K562 (cell line): ENCODE measurements around the gene OR2A14. TPM values are rescaled to one million over a fixed set of nuclear protein-coding genes. Genes with fewer than 3 reads are reported as not detected.
"Not testable (repeated sequence)": the region's sequence is repeated elsewhere in the genome, so short reads cannot be mapped to it uniquely, and the experiment has no call there.

Source experiments
- ATAC-seq: fragments of 200-7000 bp; cut with Tn5 transposase; 3 replicates; pipeline ENCODE4 v1.9.1; 2020; ENCODE audit warnings: moderate library complexity
- BruUV-seq: library from RNA; stranded (reverse); fragments of 400-500 nt; replicated peaks from 2 replicates; lab custom pipeline; 2021; lab: Mats Ljungman, UMichigan
- CTCF ChIA-PET: fragments of 300-600 bp; formaldehyde crosslinking; extraction: SDS; loops from one replicate; lab custom pipeline; 2021; ENCODE audit warnings: low intra/inter-chr PET ratio; lab: Yijun Ruan, JAX
- POLR2A ChIA-PET: fragments of 300-600, 350-650 bp; sonication (Branson Sonifier 250); formaldehyde crosslinking; extraction: SDS; loops from one replicate; lab custom pipeline; 2021; ENCODE audit warnings: antibody characterized with exemption, inconsistent platforms; lab: Yijun Ruan, JAX
- DNase-seq, 4 experiments: peaks; one replicate each; pipeline versions ENCODE4 v3.0.0 to v3.0.0-alpha.2; 2011 to 2018; ENCODE audit warnings: low spot score in 3 of 4, mixed read lengths in 3 of 4; ENCODE audit errors: extremely low read depth in 1 of 4
- FAIRE-seq: peaks from 2 replicates; lab custom pipeline; 2011; peaks lifted over from hg19 to GRCh38; lab: Jason Lieb, UNC
- H2AFZ ChIP-seq: 2 replicates; pipeline ENCODE4 v1.6.0; 2011; ENCODE audit warnings: low read depth, low read length, control low read depth, inconsistent platforms
- H3K27ac ChIP-seq: fragments of 200-600 bp; 3 replicates; pipeline ENCODE4 v1.8.0; 2011; ENCODE audit warnings: low read depth, mild to moderate bottlenecking, control low read depth, inconsistent platforms, low read length, moderate library complexity, mixed read lengths; ENCODE audit errors: extremely low read depth
- H3K27me3 ChIP-seq, 2 experiments: fragments of 300-600 bp in 1 of 2; 2 replicates in 1 of 2; 3 replicates in 1 of 2; pipeline versions ENCODE4 v1.6.0 to v1.8.0; 2011; ENCODE audit warnings: inconsistent platforms in 2 of 2, low read length in 2 of 2, mild to moderate bottlenecking in 1 of 2, mixed read lengths in 1 of 2, moderate library complexity in 1 of 2; ENCODE audit not compliant: control insufficient read depth in 2 of 2, insufficient read depth in 2 of 2
- H3K36me3 ChIP-seq: fragments of 300-600 bp; 3 replicates; pipeline ENCODE4 v1.8.0; 2011; ENCODE audit warnings: mild to moderate bottlenecking, low read length, inconsistent platforms; ENCODE audit not compliant: control insufficient read depth, insufficient read depth
- H3K4me1 ChIP-seq, 2 experiments: fragments of 200-600 bp in 1 of 2; replicated peaks in 1 of 2; 2 replicates in 1 of 2; 3 replicates in 1 of 2; pipeline versions ENCODE4 v1.5.1 to v1.8.0; 2011; ENCODE audit warnings: inconsistent platforms in 2 of 2, low read length in 2 of 2, mild to moderate bottlenecking in 1 of 2, mixed read lengths in 1 of 2, moderate library complexity in 1 of 2; ENCODE audit not compliant: control insufficient read depth in 2 of 2, insufficient read depth in 2 of 2
- H3K4me2 ChIP-seq: 2 replicates; pipeline ENCODE4 v1.6.1; 2011; ENCODE audit warnings: low read length, control low read depth, inconsistent platforms, mixed read lengths; ENCODE audit not compliant: insufficient read depth
- H3K4me3 ChIP-seq: fragments of 200-600 bp; sonication (generic), shearing (Covaris generic); 2 replicates; pipeline ENCODE4 v1.5.1; 2016; ENCODE audit warnings: control low read depth, inconsistent platforms
- H3K79me2 ChIP-seq: fragments of 200-600 bp; 3 replicates; pipeline ENCODE4 v1.8.0; 2011; ENCODE audit warnings: low read length, inconsistent platforms; ENCODE audit not compliant: control insufficient read depth, insufficient read depth
- H3K9ac ChIP-seq, 2 experiments: 2 replicates each; pipeline versions ENCODE4 v1.6.0 to v1.6.1; 2011; ENCODE audit warnings: low read depth in 2 of 2, low read length in 2 of 2, control low read depth in 1 of 2, inconsistent platforms in 1 of 2, mild to moderate bottlenecking in 1 of 2, mixed read lengths in 1 of 2; ENCODE audit not compliant: insufficient read depth in 1 of 2
- H3K9me1 ChIP-seq: one replicate; pipeline ENCODE4 v1.6.0; 2011; ENCODE audit warnings: inconsistent platforms, mild to moderate bottlenecking, low read length, moderate library complexity; ENCODE audit not compliant: control insufficient read depth, insufficient read depth
- H3K9me3 ChIP-seq: replicated peaks from 2 replicates; pipeline ENCODE4 v1.5.1; 2011; ENCODE audit warnings: low read depth, low read length, inconsistent platforms; ENCODE audit not compliant: control insufficient read depth, insufficient read depth
- H4K20me1 ChIP-seq: replicated peaks from 2 replicates; pipeline ENCODE4 v1.6.1; 2011; ENCODE audit warnings: low read length, inconsistent platforms, mixed read lengths; ENCODE audit not compliant: control insufficient read depth, insufficient read depth
- DEAF1 ChIP-seq: fragments of 450-650 bp; formaldehyde crosslinking; IDR thresholded peaks from 2 replicates; pipeline ENCODE4 v1.4.0; 2020; ENCODE audit warnings: mild to moderate bottlenecking, moderate library complexity
- RAD21 ChIP-seq, 2 experiments: fragments of 250-450 bp in 1 of 2; fragments of 450-650 bp in 1 of 2; sonication (Bioruptor Pico) in 1 of 2; formaldehyde crosslinking in 1 of 2; IDR thresholded peaks in 1 of 2; conservative IDR thresholded peaks in 1 of 2; 2 replicates each; pipeline versions ENCODE4 v1.4.0 to v1.8.0; 2020 to 2022; ENCODE audit warnings: mild to moderate bottlenecking in 2 of 2, moderate library complexity in 1 of 2
- ZNF512 ChIP-seq: IDR thresholded peaks from 2 replicates; pipeline ENCODE4 v1.6.1; 2016; ENCODE audit warnings: missing genetic modification characterization, missing compliant biosample characterization
- WGBS: fragments of 100-300 bp; shearing (Covaris generic); methylation state at CpG from one replicate; pipeline ENCODE4 v1.1.6; 2016; ENCODE audit warnings: low coverage, mixed read lengths; ENCODE audit not compliant: insufficient coverage; ENCODE audit errors: missing lambda C conversion rate; 5-methylcytosine and 5-hydroxymethylcytosine counted together
- in situ Hi-C: fragments of 300-500 bp; cut with MboI; formaldehyde crosslinking; loops from 4 replicates; pipeline ENCODE4 v1.15.0; 2018; ENCODE audit warnings: inconsistent platforms, mixed read lengths
- intact Hi-C: fragments of 100-400 bp; cut with micrococcal nuclease; formaldehyde crosslinking; loops from 2 replicates; pipeline ENCODE4 v1.14.2; 2022
- polyA plus RNA-seq, 8 experiments: library from polyadenylated mRNA; depleted of rRNA in 4 of 8; stranded (reverse) in 5 of 8; unstranded in 3 of 8; fragments of >200 nt; fragmentation: Nextera tagmentation in 2 of 8; fragmentation: Illumina TruSeq in 1 of 8; extraction: Ambion mirVana in 2 of 8; extraction: Trizol in 1 of 8; gene quantifications; 2 replicates each; pipeline versions ENCODE4 v1.2.1 to v1.2.3, GENCODE V29; 2011 to 2014; ENCODE audit warnings: inconsistent platforms in 1 of 8, missing spikeins in 1 of 8
- total RNA-seq, 7 experiments: library from RNA; depleted of rRNA in 6 of 7; stranded (reverse); fragments of >200 nt in 6 of 7; fragmentation: Illumina TruSeq in 2 of 7; extraction: Trizol in 2 of 7; gene quantifications; 2 replicates each; pipeline versions ENCODE4 v1.2.1 to v1.2.3, GENCODE V29; 2011 to 2021; ENCODE audit warnings: low replicate concordance in 1 of 7
- TF ChIP-seq, protein P1 (sequence below), 3 experiments: IDR thresholded peaks in 2 of 3; conservative IDR thresholded peaks in 1 of 3; 2 replicates each; pipeline ENCODE4 v1.5.1; 2011 to 2012; ENCODE audit warnings: low read length in 3 of 3, mild to moderate bottlenecking in 3 of 3, control low read depth in 2 of 3, improper control_type of control experiment in 1 of 3, inconsistent platforms in 1 of 3, low read depth in 1 of 3, mixed read lengths in 1 of 3, moderate library complexity in 1 of 3; ENCODE audit not compliant: insufficient read depth in 2 of 3
- TF ChIP-seq, protein P2 (sequence below), 2 experiments: fragments of 450-650 bp; formaldehyde crosslinking in 1 of 2; IDR thresholded peaks; 2 replicates each; pipeline versions ENCODE4 v1.4.0 to v1.6.1; 2014 to 2020; ENCODE audit warnings: mild to moderate bottlenecking in 2 of 2, borderline replicate concordance in 1 of 2, low read depth in 1 of 2

Gene OR2A14
- total and polyA plus RNA-seq, 9 of the 15 experiments (the other 6 are each of a cell fraction or from before 2014, with no cell fraction given): not detected

DNA sequence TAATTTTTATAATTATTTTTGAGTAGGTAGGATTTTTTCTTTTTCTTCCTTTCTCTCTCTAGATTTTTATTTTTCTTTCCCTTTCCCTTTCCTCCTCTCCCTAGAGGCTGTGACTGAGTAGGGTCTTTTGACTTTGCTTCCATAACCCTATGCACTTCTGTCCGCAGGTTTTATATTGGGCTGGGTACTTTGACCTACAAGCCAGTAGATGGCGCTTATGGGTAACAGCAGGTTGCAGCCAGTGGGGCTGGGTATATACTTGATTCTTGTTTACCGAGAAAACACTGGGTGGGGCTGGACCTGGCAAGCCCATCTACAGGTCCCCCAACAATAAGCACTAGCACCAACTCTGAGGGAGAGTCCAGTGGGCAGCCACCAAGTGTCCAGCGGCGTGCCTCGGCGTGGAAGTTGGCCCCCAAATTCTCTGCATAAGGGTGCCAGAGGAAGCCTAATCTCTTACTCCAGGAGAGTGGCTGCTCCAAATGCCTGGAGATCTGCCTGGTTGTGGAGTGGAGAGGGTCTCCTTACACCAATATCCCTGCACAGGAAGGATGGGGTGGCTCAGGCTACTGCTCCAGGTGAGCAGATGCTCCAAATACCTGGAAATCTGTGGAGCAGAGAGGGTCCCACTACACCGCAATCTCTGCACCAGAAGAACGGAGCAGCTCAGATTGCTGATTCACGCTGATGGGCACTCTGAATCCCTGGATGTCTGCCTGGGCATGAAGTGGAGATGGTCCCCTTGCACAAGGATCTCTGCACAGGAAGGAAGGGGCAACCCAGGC is 55.6 kb downstream of the OR2A14 start:
- ATAC-seq: peak; percentile 97
- H3K9me3 ChIP-seq, H3K79me2 ChIP-seq, H3K4me3 ChIP-seq, BruUV-seq, H3K4me2 ChIP-seq, CTCF ChIA-PET, H3K9ac ChIP-seq, H3K27me3 ChIP-seq, H4K20me1 ChIP-seq, H2AFZ ChIP-seq, POLR2A ChIA-PET, H3K4me1 ChIP-seq, H3K9me1 ChIP-seq: not testable (repeated sequence)
- DNase-seq: peak in 1 of 4 experiments; percentile 27
- TF ChIP-seq, protein P1, sequence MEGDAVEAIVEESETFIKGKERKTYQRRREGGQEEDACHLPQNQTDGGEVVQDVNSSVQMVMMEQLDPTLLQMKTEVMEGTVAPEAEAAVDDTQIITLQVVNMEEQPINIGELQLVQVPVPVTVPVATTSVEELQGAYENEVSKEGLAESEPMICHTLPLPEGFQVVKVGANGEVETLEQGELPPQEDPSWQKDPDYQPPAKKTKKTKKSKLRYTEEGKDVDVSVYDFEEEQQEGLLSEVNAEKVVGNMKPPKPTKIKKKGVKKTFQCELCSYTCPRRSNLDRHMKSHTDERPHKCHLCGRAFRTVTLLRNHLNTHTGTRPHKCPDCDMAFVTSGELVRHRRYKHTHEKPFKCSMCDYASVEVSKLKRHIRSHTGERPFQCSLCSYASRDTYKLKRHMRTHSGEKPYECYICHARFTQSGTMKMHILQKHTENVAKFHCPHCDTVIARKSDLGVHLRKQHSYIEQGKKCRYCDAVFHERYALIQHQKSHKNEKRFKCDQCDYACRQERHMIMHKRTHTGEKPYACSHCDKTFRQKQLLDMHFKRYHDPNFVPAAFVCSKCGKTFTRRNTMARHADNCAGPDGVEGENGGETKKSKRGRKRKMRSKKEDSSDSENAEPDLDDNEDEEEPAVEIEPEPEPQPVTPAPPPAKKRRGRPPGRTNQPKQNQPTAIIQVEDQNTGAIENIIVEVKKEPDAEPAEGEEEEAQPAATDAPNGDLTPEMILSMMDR (IDR thresholded peaks at IDR 0.05 in 2 of 3, conservative IDR thresholded peaks at IDR 0.05 in 1 of 3; ENCODE audit: insufficient read depth in 2 of 3, low read depth in 1 of 3, low read length in 3 of 3): peak in 2 of 3 experiments; percentile 20 to 29; a peak in 1 of 6 replicates
- peak; percentile 4; the same call in 1 of the 2 replicates for TF ChIP-seq ZNF512 (tag)
- TF ChIP-seq, protein P2, sequence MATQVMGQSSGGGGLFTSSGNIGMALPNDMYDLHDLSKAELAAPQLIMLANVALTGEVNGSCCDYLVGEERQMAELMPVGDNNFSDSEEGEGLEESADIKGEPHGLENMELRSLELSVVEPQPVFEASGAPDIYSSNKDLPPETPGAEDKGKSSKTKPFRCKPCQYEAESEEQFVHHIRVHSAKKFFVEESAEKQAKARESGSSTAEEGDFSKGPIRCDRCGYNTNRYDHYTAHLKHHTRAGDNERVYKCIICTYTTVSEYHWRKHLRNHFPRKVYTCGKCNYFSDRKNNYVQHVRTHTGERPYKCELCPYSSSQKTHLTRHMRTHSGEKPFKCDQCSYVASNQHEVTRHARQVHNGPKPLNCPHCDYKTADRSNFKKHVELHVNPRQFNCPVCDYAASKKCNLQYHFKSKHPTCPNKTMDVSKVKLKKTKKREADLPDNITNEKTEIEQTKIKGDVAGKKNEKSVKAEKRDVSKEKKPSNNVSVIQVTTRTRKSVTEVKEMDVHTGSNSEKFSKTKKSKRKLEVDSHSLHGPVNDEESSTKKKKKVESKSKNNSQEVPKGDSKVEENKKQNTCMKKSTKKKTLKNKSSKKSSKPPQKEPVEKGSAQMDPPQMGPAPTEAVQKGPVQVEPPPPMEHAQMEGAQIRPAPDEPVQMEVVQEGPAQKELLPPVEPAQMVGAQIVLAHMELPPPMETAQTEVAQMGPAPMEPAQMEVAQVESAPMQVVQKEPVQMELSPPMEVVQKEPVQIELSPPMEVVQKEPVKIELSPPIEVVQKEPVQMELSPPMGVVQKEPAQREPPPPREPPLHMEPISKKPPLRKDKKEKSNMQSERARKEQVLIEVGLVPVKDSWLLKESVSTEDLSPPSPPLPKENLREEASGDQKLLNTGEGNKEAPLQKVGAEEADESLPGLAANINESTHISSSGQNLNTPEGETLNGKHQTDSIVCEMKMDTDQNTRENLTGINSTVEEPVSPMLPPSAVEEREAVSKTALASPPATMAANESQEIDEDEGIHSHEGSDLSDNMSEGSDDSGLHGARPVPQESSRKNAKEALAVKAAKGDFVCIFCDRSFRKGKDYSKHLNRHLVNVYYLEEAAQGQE (IDR thresholded peaks at IDR 0.05; ENCODE audit: borderline replicate concordance): peak; percentile 42; the same call in 1 of the 2 replicates
- TF ChIP-seq, protein P2 (CRISPR knock-in tag; IDR thresholded peaks at IDR 0.05; ENCODE audit: low read depth): not testable (repeated sequence)
- TF ChIP-seq RAD21 (CRISPR knock-in tag; conservative IDR thresholded peaks at IDR 0.05 in 1 of 2, IDR thresholded peaks at IDR 0.05 in 1 of 2): peak; percentile 55 to 64
- peak; percentile 28; the same call in 1 of the 2 replicates for TF ChIP-seq DEAF1
- TF ChIP-seq, all 486 proteins: peak for 5; not testable (repeated sequence) for 481
- peak; percentile 35 for FAIRE-seq
- H3K27ac ChIP-seq, in situ Hi-C loops, H3K36me3 ChIP-seq: not testable (repeated sequence)
- WGBS: 0% methylated on average over 3 of the region's 10 CpGs
- intact Hi-C loops: loop anchor here (10.0 kb wide), 1 partner anchor 216 kb away; no protein-coding TSS in a partner anchor
